Neural progenitor cell (in vitro differentiated cells): ENCODE data around the gene KMT5C.

ENCODE experiments used
- EZH2 ChIP-seq: fragments of 200-600 bp; sonication (generic); IDR thresholded peaks from 2 replicates; pipeline ENCODE4 v1.6.1; 2017; ENCODE audit warnings: antibody characterized with exemption, mild to moderate bottlenecking, moderate library complexity
- EZH2phosphoT487 ChIP-seq: fragments of 200-600 bp; sonication (generic); IDR thresholded peaks from 2 replicates; pipeline ENCODE4 v1.6.1; 2017; ENCODE audit warnings: antibody characterized with exemption
- TF ChIP-seq, protein P1 (sequence below): fragments of 200-600 bp; sonication (generic); IDR thresholded peaks from 2 replicates; pipeline ENCODE4 v1.5.1; 2017; ENCODE audit warnings: antibody characterized with exemption, mild to moderate bottlenecking

DNA sequence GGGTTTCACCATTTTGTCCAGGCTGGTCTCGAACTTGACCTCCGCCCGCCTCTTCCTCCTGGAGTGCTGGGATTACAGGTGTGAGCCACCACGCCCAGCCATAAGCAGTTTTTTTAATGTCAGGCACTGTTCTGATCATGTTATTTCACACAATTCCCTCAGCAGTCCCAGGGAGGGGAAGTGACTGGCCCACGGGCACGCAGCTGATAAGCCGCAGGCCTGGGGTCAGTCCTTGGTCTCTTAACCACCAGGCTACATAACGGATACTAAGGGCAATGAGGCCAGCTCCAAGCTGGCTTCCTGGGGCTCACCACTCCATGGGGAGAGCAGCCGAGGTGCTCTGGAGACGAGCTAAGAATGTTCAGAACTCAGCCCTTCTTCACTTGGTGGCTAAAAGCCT is 42.4 kb upstream of the KMT5C start:
- TF ChIP-seq, protein P1, sequence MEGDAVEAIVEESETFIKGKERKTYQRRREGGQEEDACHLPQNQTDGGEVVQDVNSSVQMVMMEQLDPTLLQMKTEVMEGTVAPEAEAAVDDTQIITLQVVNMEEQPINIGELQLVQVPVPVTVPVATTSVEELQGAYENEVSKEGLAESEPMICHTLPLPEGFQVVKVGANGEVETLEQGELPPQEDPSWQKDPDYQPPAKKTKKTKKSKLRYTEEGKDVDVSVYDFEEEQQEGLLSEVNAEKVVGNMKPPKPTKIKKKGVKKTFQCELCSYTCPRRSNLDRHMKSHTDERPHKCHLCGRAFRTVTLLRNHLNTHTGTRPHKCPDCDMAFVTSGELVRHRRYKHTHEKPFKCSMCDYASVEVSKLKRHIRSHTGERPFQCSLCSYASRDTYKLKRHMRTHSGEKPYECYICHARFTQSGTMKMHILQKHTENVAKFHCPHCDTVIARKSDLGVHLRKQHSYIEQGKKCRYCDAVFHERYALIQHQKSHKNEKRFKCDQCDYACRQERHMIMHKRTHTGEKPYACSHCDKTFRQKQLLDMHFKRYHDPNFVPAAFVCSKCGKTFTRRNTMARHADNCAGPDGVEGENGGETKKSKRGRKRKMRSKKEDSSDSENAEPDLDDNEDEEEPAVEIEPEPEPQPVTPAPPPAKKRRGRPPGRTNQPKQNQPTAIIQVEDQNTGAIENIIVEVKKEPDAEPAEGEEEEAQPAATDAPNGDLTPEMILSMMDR = no peak
- TF ChIP-seq EZH2 (no peak), EZH2phosphoT487 (no peak)
